IMR-90 (cell line): Measurements from ENCODE around the gene C1QTNF8. TPM values are rescaled to one million over a fixed set of nuclear protein-coding genes. Genes with fewer than 3 reads are reported as not detected.

Source experiments
- ATAC-seq: fragments of 200-7000 bp; cut with Tn5 transposase; 2 replicates; pipeline ENCODE4 v1.9.1; 2020; ENCODE audit warnings: low read depth, mild to moderate bottlenecking, moderate library complexity
- BruUV-seq: library from RNA; stranded (reverse); fragments of 400-500 nt; replicated peaks from 2 replicates; lab custom pipeline; 2021; lab: Mats Ljungman, UMichigan
- CTCF ChIA-PET: fragments of 300-600 bp; formaldehyde crosslinking; extraction: SDS; loops from one replicate; lab custom pipeline; 2021; ENCODE audit warnings: antibody characterized with exemption; lab: Yijun Ruan, JAX
- POLR2A ChIA-PET: fragments of 300-600 bp; sonication (Branson Sonifier 250); formaldehyde crosslinking; loops from one replicate; lab custom pipeline; 2022; ENCODE audit warnings: antibody characterized with exemption; ENCODE audit not compliant: unreplicated experiment; lab: Charles Lee
- DNase-seq: peaks from one replicate; pipeline ENCODE4 v3.0.0; 2013
- H2AFZ ChIP-seq: replicated peaks from 2 replicates; pipeline ENCODE3; 2013; ENCODE audit warnings: low read length, mild to moderate bottlenecking; ENCODE audit not compliant: poor library complexity
- H2AK5ac ChIP-seq: 2 replicates; pipeline ENCODE4 v1.6.1; 2013; ENCODE audit warnings: low read depth, low read length, inconsistent platforms
- H2AK9ac ChIP-seq: replicated peaks from 2 replicates; pipeline ENCODE3; 2013; ENCODE audit warnings: mild to moderate bottlenecking, low read depth, low read length, moderate library complexity; ENCODE audit not compliant: poor library complexity
- H2BK120ac ChIP-seq: 2 replicates; pipeline ENCODE4 v1.6.1; 2013; ENCODE audit warnings: low read depth, low read length, inconsistent platforms
- H2BK15ac ChIP-seq: 3 replicates; pipeline ENCODE4 v1.6.1; 2013; ENCODE audit warnings: low read depth, low read length, inconsistent platforms
- H2BK20ac ChIP-seq: 2 replicates; pipeline ENCODE4 v1.6.1; 2013; ENCODE audit warnings: low read depth, mild to moderate bottlenecking, inconsistent platforms, low read length, moderate library complexity
- H2BK5ac ChIP-seq: 2 replicates; pipeline ENCODE4 v1.6.1; 2013; ENCODE audit warnings: mild to moderate bottlenecking, low read depth, low read length, inconsistent platforms; ENCODE audit not compliant: poor library complexity, severe bottlenecking
- H3K14ac ChIP-seq: replicated peaks from 2 replicates; pipeline ENCODE4 v1.6.1; 2013; ENCODE audit warnings: low read depth, low read length, inconsistent platforms
- H3K18ac ChIP-seq: 2 replicates; pipeline ENCODE4 v1.6.1; 2013; ENCODE audit warnings: low read depth, low read length, control low read depth
- H3K23ac ChIP-seq: 2 replicates; pipeline ENCODE4 v1.6.1; 2013; ENCODE audit warnings: low read depth, low read length, inconsistent platforms
- H3K27ac ChIP-seq: 2 replicates; pipeline ENCODE4 v1.5.1; 2013; ENCODE audit warnings: mild to moderate bottlenecking, control low read depth, low read length; ENCODE audit not compliant: insufficient read depth
- H3K27me3 ChIP-seq: 2 replicates; pipeline ENCODE4 v1.6.1; 2013; ENCODE audit warnings: low read length; ENCODE audit not compliant: control insufficient read depth, insufficient read depth
- H3K36me3 ChIP-seq: 2 replicates; pipeline ENCODE4 v1.6.1; 2013; ENCODE audit warnings: low read length, mixed read lengths; ENCODE audit not compliant: control insufficient read depth, insufficient read depth
- H3K4ac ChIP-seq: 2 replicates; pipeline ENCODE4 v1.6.1; 2013; ENCODE audit warnings: low read depth, low read length, inconsistent platforms
- H3K4me1 ChIP-seq: 2 replicates; pipeline ENCODE4 v1.6.1; 2013; ENCODE audit warnings: low read length, mixed read lengths; ENCODE audit not compliant: control insufficient read depth, insufficient read depth
- H3K4me2 ChIP-seq: 2 replicates; pipeline ENCODE4 v1.6.1; 2013; ENCODE audit warnings: low read depth, mild to moderate bottlenecking, control low read depth, low read length, moderate library complexity
- H3K4me3 ChIP-seq: 2 replicates; pipeline ENCODE4 v1.5.1; 2013; ENCODE audit warnings: low read depth, mild to moderate bottlenecking, control low read depth, low read length, moderate library complexity; ENCODE audit not compliant: insufficient read depth
- H3K56ac ChIP-seq: 2 replicates; pipeline ENCODE4 v1.6.1; 2013; ENCODE audit warnings: low read length, inconsistent platforms; ENCODE audit not compliant: insufficient read depth; ENCODE audit errors: extremely low read depth
- H3K79me1 ChIP-seq, 2 experiments: 2 replicates each; pipeline ENCODE4 v1.6.1; 2013; ENCODE audit warnings: low read length in 2 of 2, inconsistent platforms in 1 of 2, low read depth in 1 of 2
- H3K9ac ChIP-seq: 2 replicates; pipeline ENCODE4 v1.6.1; 2013; ENCODE audit warnings: low read depth, low read length, control low read depth
- H3K9me1 ChIP-seq: 2 replicates; pipeline ENCODE4 v1.6.1; 2013; ENCODE audit warnings: low read length, inconsistent platforms; ENCODE audit not compliant: insufficient read depth
- H3K9me3 ChIP-seq: 2 replicates; pipeline ENCODE4 v1.6.1; 2013; ENCODE audit warnings: low read length; ENCODE audit not compliant: control insufficient read depth, insufficient read depth
- H4K20me1 ChIP-seq: 2 replicates; pipeline ENCODE4 v1.6.1; 2013; ENCODE audit warnings: low read length, inconsistent platforms; ENCODE audit not compliant: insufficient read depth
- H4K5ac ChIP-seq: 2 replicates; pipeline ENCODE4 v1.6.1; 2013; ENCODE audit warnings: mild to moderate bottlenecking, low read depth, low read length, control low read depth
- H4K8ac ChIP-seq, 2 experiments: 2 replicates each; pipeline ENCODE4 v1.6.1; 2013; ENCODE audit warnings: low read depth in 2 of 2, low read length in 2 of 2, control low read depth in 1 of 2, inconsistent platforms in 1 of 2
- H4K91ac ChIP-seq: 2 replicates; pipeline ENCODE4 v1.6.1; 2013; ENCODE audit warnings: low read depth, low read length, inconsistent platforms; ENCODE audit not compliant: insufficient read depth
- RCOR1 ChIP-seq: IDR thresholded peaks from 2 replicates; pipeline ENCODE4 v1.6.1; 2012; ENCODE audit warnings: mild to moderate bottlenecking, low read length, improper control_type of control experiment; ENCODE audit not compliant: insufficient replicate concordance
- WGBS, 2 experiments: methylation state at CpG; one replicate each; pipeline versions ENCODE4 v1.1.5 to v1.1.7; 2013; ENCODE audit warnings: missing lambda C conversion rate in 2 of 2; ENCODE audit not compliant: insufficient read length in 1 of 2; ENCODE audit errors: extremely low coverage in 2 of 2; 5-methylcytosine and 5-hydroxymethylcytosine counted together
- dilution Hi-C: fragments of 300-500 bp; cut with HindIII; formaldehyde crosslinking; loops from one replicate; pipeline ENCODE4 v1.14.3; 2018; ENCODE audit warnings: low sequenced_read_pairs; ENCODE audit not compliant: unreplicated experiment
- in situ Hi-C: fragments of 300-500 bp; cut with MboI; formaldehyde crosslinking; loops from 3 replicates; pipeline ENCODE4 v1.14.3; 2019; ENCODE audit warnings: low sequenced_read_pairs, inconsistent platforms, mixed read lengths
- intact Hi-C: fragments of 100-400 bp; cut with micrococcal nuclease; formaldehyde crosslinking; loops from 2 replicates; pipeline ENCODE4 v1.10.0; 2022
- polyA plus RNA-seq, 3 experiments: library from polyadenylated mRNA; depleted of rRNA; stranded (reverse); fragments of >200 nt; gene quantifications; 2 replicates each; pipeline ENCODE4 v1.2.3, GENCODE V29; 2012; ENCODE audit warnings: low replicate concordance in 1 of 3
- total RNA-seq: library from RNA; depleted of rRNA; stranded (reverse); fragments of >200 nt; gene quantifications from 2 replicates; pipeline ENCODE4 v1.2.3, GENCODE V29; 2012

C1QTNF8 gene
- total and polyA plus RNA-seq, 2 of the 4 experiments (the other 2 are of a cell fraction) = not detected

DNA sequence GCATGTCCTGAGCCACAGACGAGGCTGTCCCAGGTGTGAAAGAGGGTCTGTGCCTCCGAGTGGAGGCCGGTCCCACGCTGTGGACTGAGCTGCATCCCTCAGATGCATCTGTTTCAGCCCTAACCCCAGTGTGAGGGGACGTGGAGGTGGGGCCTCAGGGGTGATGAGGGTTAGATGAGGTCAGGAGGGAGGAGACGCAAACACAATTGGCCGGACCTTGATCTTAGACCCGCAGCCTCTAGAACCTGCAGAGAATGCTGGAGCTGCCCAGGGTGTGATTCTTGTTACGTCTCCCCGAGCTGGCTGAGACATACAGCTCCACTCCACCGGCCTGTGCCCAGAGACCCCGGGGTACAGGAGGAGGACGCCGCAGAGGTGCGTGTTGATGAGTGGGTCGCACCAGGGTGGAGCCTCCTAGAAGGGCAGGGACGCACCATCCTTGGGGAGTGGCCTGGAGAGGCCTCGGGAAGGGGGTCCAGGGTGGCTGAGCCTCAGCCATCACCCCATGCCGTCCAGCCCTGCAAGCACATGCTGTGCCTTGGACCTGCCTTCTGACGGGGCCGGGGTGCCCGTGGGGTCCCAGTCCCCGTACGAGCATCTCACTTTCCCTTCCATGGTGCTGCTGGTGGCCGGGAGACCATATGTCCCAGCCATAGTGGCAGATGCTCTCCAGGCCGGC is 16.6 kb upstream of the C1QTNF8 start:
- H2BK15ac ChIP-seq = no peak overlapping the region
- DNase-seq (no peak), ATAC-seq (no peak)
- H4K91ac ChIP-seq = no peak overlapping the region
- 63% methylated on average over 12 of the region's 26 CpGs; no CpG with 5 or more reads in 1 of the 2 experiments for WGBS, 2 experiments
- intact Hi-C loops = no loop called here
- no peak overlapping the region for H3K23ac ChIP-seq
- no peak overlapping the region for H3K4ac ChIP-seq
- dilution Hi-C loops = no loop called here
- H3K18ac ChIP-seq = no peak overlapping the region
- no peak overlapping the region for H3K4me3 ChIP-seq
- no peaks in the 10 kb centered on the region for H3K36me3 ChIP-seq
- H4K5ac ChIP-seq = no peak overlapping the region
- no peak overlapping the region for H3K9ac ChIP-seq
- H4K8ac ChIP-seq = no peak overlapping the region
- in situ Hi-C loops = loop anchor here (5.0 kb wide), 1 partner anchor 85 kb away; no protein-coding TSS in a partner anchor
- H2BK5ac ChIP-seq = no peak overlapping the region
- H2AK9ac ChIP-seq = no peak overlapping the region
- POLR2A ChIA-PET = no interaction called here
- no peaks in the 10 kb centered on the region for H4K20me1 ChIP-seq
- no peaks in the 10 kb centered on the region for H3K9me3 ChIP-seq
- no peak for TF ChIP-seq RCOR1
- no peak overlapping the region for H3K14ac ChIP-seq
- CTCF ChIA-PET = no interaction called here
- no peak overlapping the region for H2AFZ ChIP-seq
- no peak overlapping the region for H2AK5ac ChIP-seq
- no TSS peak for BruUV-seq
- no peaks in the 10 kb centered on the region for H3K4me1 ChIP-seq
- H2BK120ac ChIP-seq = no peak overlapping the region
- H2BK20ac ChIP-seq = no peak overlapping the region
- no peak overlapping the region for H3K56ac ChIP-seq
- no peak overlapping the region for H3K4me2 ChIP-seq
- H3K27ac ChIP-seq = no peak overlapping the region
- no peaks in the 10 kb centered on the region for H3K9me1 ChIP-seq
- peaks cover 58% of the 10 kb centered on the region for H3K27me3 ChIP-seq
- no peaks in the 10 kb centered on the region for H3K79me1 ChIP-seq
